ENCODE results near the gene CLTCL1.
"Not testable (repeated sequence)": the region's sequence is repeated elsewhere in the genome, so short reads cannot be mapped to it uniquely, and the experiment has no call there.

CLTCL1 gene

DNA sequence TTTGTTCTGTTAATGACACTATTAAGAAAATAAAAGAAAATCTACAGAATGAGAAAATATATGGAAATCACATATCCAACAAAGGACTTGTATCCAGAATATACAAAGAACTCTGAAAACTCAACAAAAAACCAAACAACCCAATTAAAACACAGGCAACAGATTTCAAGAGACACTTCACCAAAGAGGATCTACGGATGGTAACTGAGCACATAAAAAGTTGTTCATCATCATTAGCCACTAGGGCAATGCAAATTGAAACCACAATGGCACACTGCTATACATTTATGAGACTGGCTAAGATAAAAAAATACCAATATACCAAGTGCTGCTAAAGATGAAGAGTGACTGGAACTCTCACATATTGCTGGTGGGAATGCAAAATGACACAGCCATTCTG is 78.5 kb downstream of the CLTCL1 start:
- Histone ChIP-seq H3K4me1 (ENCODE audit: insufficient read depth, low read length) (peaks cover 16% of the 10 kb centered on the region), H3K9ac (ENCODE audit: low read depth, low read length) (no peak overlapping the region; the same call in 1 of the 2 replicates), H3K36me3 (ENCODE audit: insufficient read depth, low read depth, low read length) (peaks cover 38% of the 10 kb centered on the region), H3K27ac (ENCODE audit: low read length) (no peak overlapping the region), H3K27me3 (ENCODE audit: insufficient read depth, low read length) (no peaks in the 10 kb centered on the region), H3K9me3 (ENCODE audit: insufficient read depth, low read depth, low read length) (no peaks in the 10 kb centered on the region), H3K4me3 (ENCODE audit: low read length) (peak overlapping the region; percentile 43; the same call in 1 of the 2 replicates)

DNA sequence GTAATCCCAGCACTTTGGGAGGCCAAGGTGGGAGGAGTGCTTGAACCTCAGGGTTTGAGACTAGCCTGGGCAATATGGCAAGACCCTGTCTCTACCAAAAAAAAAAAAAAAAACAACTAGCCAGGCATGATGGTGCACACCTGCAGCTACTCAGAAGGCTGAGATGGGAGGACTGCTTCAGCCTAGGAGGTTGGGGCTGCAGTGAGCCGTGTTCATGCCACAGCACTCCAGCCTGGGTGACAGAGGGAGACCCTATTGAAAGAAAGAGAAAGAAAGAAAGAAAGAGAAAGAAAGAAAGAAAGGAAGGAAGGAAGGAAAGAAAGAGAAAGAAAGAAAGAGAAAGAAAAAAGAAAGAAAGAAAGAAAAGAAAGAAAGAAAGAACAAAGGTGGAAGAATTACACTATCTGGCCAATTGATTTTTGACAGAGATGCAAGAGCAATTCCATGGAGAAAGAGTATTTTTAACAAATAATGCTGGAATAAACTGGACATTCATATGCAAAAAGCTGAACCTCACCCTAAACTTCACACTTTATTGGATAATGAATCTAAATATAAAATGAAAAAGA is 79.1 kb downstream of the CLTCL1 start:
- H3K36me3 ChIP-seq (ENCODE audit: insufficient read depth, low read depth, low read length): peaks cover 44% of the 10 kb centered on the region
- H3K27me3 ChIP-seq (ENCODE audit: insufficient read depth, low read length): no peaks in the 10 kb centered on the region
- no peak overlapping the region for H3K4me3 ChIP-seq (ENCODE audit: low read length)
- no peak overlapping the region for H3K9ac ChIP-seq (ENCODE audit: low read depth, low read length)
- no peaks in the 10 kb centered on the region for H3K9me3 ChIP-seq (ENCODE audit: insufficient read depth, low read depth, low read length)
- H3K27ac ChIP-seq (ENCODE audit: low read length): no peak overlapping the region
- peaks cover 16% of the 10 kb centered on the region for H3K4me1 ChIP-seq (ENCODE audit: insufficient read depth, low read length)

DNA sequence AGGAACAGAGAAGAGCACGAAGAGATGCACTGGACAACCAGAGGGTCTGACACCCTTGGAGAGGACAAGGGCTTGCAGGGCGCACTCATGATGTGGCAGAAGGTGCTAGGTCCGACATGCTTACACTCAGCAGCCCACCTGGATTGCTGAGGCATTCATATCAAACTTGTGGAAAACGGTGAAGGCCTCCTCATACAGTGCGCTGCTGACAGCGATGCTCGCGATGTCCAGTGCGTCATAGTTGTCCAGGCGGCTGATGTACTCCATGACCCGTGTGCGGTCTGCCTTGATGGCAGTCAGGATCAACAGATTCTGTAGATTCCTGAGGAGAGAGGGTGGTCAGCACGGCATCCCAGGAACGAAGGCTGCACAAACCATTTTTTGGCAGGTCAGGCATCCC is 81.3 kb downstream of the CLTCL1 start:
- Histone ChIP-seq H3K4me3 (ENCODE audit: low read length) (no peak overlapping the region), H3K27me3 (ENCODE audit: insufficient read depth, low read length) (no peaks in the 10 kb centered on the region), H3K9ac (ENCODE audit: low read depth, low read length) (no peak overlapping the region), H3K9me3 (ENCODE audit: insufficient read depth, low read depth, low read length) (no peaks in the 10 kb centered on the region), H3K4me1 (ENCODE audit: insufficient read depth, low read length) (peaks cover 16% of the 10 kb centered on the region), H3K36me3 (ENCODE audit: insufficient read depth, low read depth, low read length) (peaks cover 36% of the 10 kb centered on the region), H3K27ac (ENCODE audit: low read length) (no peak overlapping the region)

DNA sequence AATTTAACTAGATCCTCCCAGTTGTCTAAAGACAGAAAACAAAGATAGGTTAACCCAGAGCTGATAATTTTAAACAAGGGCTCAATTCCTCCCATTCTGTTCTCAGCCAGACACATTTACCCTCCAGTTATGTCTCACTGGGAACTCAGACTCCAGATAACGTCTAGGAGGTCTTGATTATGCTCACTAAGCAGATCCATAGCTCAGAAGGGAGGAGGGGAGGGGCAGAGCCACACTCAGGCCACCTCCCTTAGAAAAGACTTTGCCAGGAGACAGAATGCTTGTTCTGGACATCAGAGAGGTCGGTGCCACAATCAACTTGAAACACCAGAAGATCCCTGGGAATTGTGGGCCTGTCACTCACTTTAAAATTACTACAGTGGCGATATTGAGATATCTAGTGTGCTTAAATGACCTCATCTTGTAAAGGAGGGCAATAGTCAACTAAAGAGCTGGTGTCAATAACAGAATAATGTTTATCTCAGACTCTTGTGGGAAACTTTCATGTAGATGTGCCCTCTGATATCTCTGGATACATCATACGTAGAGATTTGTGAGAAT is 83.2 kb downstream of the CLTCL1 start:
- no peak overlapping the region for H3K4me3 ChIP-seq (ENCODE audit: low read length)
- peaks cover 33% of the 10 kb centered on the region for H3K36me3 ChIP-seq (ENCODE audit: insufficient read depth, low read depth, low read length)
- H3K4me1 ChIP-seq (ENCODE audit: insufficient read depth, low read length): peaks cover 4% of the 10 kb centered on the region; the same call in 1 of the 2 replicates
- H3K27ac ChIP-seq (ENCODE audit: low read length): no peak overlapping the region
- no peak overlapping the region for H3K9ac ChIP-seq (ENCODE audit: low read depth, low read length)
- no peaks in the 10 kb centered on the region for H3K27me3 ChIP-seq (ENCODE audit: insufficient read depth, low read length)
- no peaks in the 10 kb centered on the region for H3K9me3 ChIP-seq (ENCODE audit: insufficient read depth, low read depth, low read length)

DNA sequence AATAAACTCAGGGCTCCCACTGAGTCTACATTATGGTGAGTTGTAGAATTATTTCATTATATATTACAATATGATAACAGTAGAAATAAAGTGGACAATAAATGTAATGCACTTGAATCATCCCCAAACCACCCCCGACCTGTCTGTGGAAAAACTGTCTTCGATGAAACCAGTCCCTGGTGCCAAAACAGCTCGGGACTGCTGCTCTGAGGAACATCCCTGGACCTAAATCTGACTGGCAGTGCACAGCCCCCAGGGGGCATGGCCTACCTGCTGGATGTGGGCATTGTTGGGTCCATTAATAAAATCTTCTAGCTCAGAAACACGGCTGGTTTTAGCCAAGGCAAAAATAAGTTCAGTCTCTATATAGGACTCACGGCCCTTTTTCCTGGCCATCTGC is 83.6 kb downstream of the CLTCL1 start:
- Histone ChIP-seq H3K9ac (ENCODE audit: low read depth, low read length) (no peak overlapping the region), H3K9me3 (ENCODE audit: insufficient read depth, low read depth, low read length) (no peaks in the 10 kb centered on the region)

DNA sequence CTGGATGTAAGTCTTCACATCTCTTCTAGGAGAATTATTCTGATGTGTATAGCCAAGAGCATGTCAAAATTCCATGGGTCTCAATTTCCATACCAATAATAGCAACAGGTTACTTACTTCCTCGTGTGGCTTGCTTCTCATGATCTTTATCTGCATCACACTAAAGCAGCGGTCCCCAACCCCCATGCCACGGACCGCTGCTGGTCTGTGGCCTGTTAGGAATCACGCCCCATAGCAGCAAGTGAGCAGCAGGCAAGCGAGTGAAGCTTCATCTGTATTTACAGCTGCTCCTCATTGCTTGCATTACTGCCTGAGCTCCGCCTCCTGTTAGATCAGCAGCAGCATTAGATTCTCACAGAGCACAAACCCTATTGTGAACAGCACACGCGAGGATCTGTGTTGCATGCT is 84.1 kb downstream of the CLTCL1 start:
- Histone ChIP-seq H3K4me1 (ENCODE audit: insufficient read depth, low read length) (no peaks in the 10 kb centered on the region), H3K9me3 (ENCODE audit: insufficient read depth, low read depth, low read length) (no peaks in the 10 kb centered on the region), H3K27me3 (ENCODE audit: insufficient read depth, low read length) (no peaks in the 10 kb centered on the region), H3K36me3 (ENCODE audit: insufficient read depth, low read depth, low read length) (peaks cover 33% of the 10 kb centered on the region), H3K9ac (ENCODE audit: low read depth, low read length) (no peak overlapping the region), H3K4me3 (ENCODE audit: low read length) (no peak overlapping the region), H3K27ac (ENCODE audit: low read length) (no peak overlapping the region)

More for the DNA sequence above, 83.6 kb downstream of the CLTCL1 start:
- no peak overlapping the region for H3K27ac ChIP-seq (ENCODE audit: low read length)
- H3K4me1 ChIP-seq (ENCODE audit: insufficient read depth, low read length): no peaks in the 10 kb centered on the region; the same call in 1 of the 2 replicates
- H3K27me3 ChIP-seq (ENCODE audit: insufficient read depth, low read length): no peaks in the 10 kb centered on the region
- H3K4me3 ChIP-seq (ENCODE audit: low read length): no peak overlapping the region
- H3K36me3 ChIP-seq (ENCODE audit: insufficient read depth, low read depth, low read length): peaks cover 33% of the 10 kb centered on the region

DNA sequence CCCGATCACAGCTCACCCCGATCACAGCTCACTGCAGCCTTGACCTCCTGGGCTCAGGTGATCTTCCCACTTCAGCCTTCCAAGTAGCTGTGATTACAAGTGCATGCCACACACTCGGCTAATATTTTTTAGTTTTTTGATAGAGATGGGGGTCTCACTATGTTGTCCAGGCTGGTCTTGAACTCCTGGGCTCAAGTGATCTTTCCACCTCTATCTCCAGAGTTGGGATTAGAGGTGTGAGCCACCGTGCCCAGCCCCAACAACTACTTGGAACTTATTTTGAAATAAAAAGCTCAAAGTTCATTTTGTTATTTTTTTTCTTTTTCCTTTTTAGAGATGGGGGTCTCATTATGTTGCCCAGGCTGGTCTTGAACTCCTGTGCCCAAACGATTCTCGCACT is 85.2 kb downstream of the CLTCL1 start:
- H3K9me3 ChIP-seq (ENCODE audit: insufficient read depth, low read depth, low read length): no peaks in the 10 kb centered on the region
- H3K4me3 ChIP-seq (ENCODE audit: low read length): no peak overlapping the region
- no peak overlapping the region for H3K9ac ChIP-seq (ENCODE audit: low read depth, low read length)
- H3K27me3 ChIP-seq (ENCODE audit: insufficient read depth, low read length): no peaks in the 10 kb centered on the region
- H3K27ac ChIP-seq (ENCODE audit: low read length): no peak overlapping the region
- H3K4me1 ChIP-seq (ENCODE audit: insufficient read depth, low read length): no peaks in the 10 kb centered on the region
- peaks cover 33% of the 10 kb centered on the region for H3K36me3 ChIP-seq (ENCODE audit: insufficient read depth, low read depth, low read length)

DNA sequence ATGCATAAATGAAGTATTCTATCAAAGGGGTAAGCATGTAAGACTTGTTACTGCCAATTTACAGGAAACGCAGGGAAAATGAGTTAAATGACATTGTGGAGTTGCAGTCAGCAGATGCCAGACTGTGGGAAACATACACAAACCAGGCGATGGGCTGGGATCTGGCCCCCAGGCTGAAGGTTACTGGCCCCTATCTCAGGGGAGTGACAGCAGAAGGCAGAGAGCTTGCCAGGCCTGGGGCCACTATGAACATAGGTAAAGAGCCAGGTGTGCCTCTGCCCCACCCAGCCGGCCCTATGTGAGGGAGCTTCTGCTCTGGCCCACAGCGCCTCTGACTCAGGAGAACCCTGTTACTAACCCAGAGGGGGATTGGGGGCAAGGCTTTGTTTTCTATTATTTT is 86.9 kb downstream of the CLTCL1 start:
- no peaks in the 10 kb centered on the region for H3K27me3 ChIP-seq (ENCODE audit: insufficient read depth, low read length)
- no peaks in the 10 kb centered on the region for H3K4me1 ChIP-seq (ENCODE audit: insufficient read depth, low read length)
- peaks cover 27% of the 10 kb centered on the region for H3K36me3 ChIP-seq (ENCODE audit: insufficient read depth, low read depth, low read length)
- H3K9me3 ChIP-seq (ENCODE audit: insufficient read depth, low read depth, low read length): no peaks in the 10 kb centered on the region
- H3K27ac ChIP-seq (ENCODE audit: low read length): no peak overlapping the region
- H3K9ac ChIP-seq (ENCODE audit: low read depth, low read length): no peak overlapping the region
- H3K4me3 ChIP-seq (ENCODE audit: low read length): no peak overlapping the region

DNA sequence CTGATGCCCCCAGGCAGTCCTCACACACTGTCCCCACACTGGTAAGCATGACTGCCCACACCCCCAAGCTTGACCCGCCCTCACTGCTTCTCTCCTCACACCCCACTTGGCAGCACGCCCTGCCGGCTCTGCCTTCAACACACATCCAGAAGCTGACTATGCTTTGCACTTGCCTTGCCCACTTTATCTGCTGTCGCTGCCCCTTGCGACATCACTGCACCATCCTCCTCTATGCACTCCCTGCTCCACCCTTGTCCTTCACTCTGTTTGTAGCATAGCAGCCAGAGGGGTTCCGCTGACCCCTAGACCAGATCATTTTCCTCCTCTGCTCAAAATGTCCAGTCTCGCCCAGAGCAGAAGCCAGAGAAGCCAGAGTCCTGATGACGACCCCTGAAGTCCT is 87.7 kb downstream of the CLTCL1 start:
- no peaks in the 10 kb centered on the region for H3K27me3 ChIP-seq (ENCODE audit: insufficient read depth, low read length)
- no peak overlapping the region for H3K9ac ChIP-seq (ENCODE audit: low read depth, low read length)
- H3K4me1 ChIP-seq (ENCODE audit: insufficient read depth, low read length): no peaks in the 10 kb centered on the region
- peaks cover 25% of the 10 kb centered on the region for H3K36me3 ChIP-seq (ENCODE audit: insufficient read depth, low read depth, low read length)
- H3K4me3 ChIP-seq (ENCODE audit: low read length): no peak overlapping the region
- no peak overlapping the region for H3K27ac ChIP-seq (ENCODE audit: low read length)
- H3K9me3 ChIP-seq (ENCODE audit: insufficient read depth, low read depth, low read length): no peaks in the 10 kb centered on the region

DNA sequence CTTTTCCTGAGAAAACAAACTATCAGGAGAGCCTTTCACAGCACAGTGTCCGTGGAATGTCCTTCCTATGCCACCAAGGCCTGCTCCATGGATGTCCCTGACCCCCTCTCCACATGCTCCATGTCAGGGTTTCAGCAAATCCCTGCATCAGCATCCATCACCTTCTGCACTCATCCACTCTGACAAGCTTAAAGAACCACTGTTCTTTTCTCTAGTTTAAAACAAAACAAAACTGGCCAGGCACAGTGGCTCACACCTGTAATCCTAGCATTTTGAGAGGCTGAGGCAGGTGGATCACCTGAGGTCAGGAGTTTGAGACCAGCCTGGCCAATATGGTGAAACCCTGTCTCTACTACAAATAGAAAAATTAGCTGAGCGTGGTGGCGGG is 88.7 kb downstream of the CLTCL1 start:
- not testable (repeated sequence) for H3K4me1 ChIP-seq (ENCODE audit: insufficient read depth, low read length); H3K9me3 ChIP-seq (ENCODE audit: insufficient read depth, low read depth, low read length); H3K4me3 ChIP-seq (ENCODE audit: low read length); H3K9ac ChIP-seq (ENCODE audit: low read depth, low read length); H3K27ac ChIP-seq (ENCODE audit: low read length); H3K27me3 ChIP-seq (ENCODE audit: insufficient read depth, low read length)
- peaks cover 15% of the 10 kb centered on the region for H3K36me3 ChIP-seq (ENCODE audit: insufficient read depth, low read depth, low read length)

DNA sequence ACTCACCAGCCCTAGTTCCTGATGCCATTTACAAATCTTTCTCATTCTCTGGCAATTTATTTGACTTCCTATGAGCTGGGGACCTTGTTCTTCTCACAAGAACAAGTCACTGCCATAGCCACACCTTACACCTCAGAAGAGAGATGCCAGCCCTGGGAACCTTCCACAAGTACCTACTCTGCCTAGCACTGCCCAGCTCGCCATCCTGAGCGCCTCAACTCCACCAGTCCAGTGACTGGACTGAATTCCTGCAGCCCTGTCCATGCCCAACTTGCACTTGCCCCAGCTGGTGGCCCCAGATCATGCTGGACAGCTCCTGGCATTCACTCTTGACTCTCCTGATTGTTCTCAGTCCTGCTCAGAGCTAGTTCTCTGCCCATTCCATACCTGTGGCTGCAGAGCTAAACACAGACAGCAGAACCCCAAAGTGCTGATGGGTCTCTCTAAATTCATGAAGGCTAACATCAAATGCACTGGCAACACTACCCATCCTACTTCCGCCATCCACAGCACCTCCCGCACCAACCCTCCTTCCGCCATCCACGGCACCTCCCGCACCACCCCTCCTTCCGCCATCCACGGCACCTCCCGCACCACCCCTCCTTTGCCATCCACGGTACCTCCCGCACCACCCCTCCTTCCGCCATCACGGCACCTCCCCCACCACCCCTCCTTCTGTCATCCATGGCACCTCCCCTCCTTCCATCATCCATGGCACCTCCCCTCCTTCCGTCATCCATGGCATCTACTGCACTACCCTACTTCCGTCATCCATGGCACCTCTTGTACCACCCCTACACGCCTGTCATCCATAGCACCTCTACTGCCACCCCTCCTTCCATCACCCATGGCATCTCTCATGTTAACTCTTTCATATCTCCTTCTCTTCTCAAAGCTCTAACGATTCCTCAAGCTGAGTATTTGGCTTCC is 89.4 kb downstream of the CLTCL1 start:
- H3K36me3 ChIP-seq (ENCODE audit: insufficient read depth, low read depth, low read length): peaks cover 9% of the 10 kb centered on the region
- H3K4me1 ChIP-seq (ENCODE audit: insufficient read depth, low read length): no peaks in the 10 kb centered on the region
- H3K27ac ChIP-seq (ENCODE audit: low read length): no peak overlapping the region
- H3K9ac ChIP-seq (ENCODE audit: low read depth, low read length): no peak overlapping the region
- no peaks in the 10 kb centered on the region for H3K9me3 ChIP-seq (ENCODE audit: insufficient read depth, low read depth, low read length)
- no peaks in the 10 kb centered on the region for H3K27me3 ChIP-seq (ENCODE audit: insufficient read depth, low read length)
- H3K4me3 ChIP-seq (ENCODE audit: low read length): no peak overlapping the region

All from iPS-20b (cell line).